GM06990 (cell line): ENCODE results near the gene WDR54.
A peak's percentile ranks its signal among the peaks of the same experiment; 100 is the strongest.

ENCODE experiments used
- DNase-seq: peaks from one replicate; pipeline ENCODE4 v3.0.0-alpha.2; 2011; ENCODE audit not compliant: insufficient read length; ENCODE audit errors: extremely low read depth
- H3K27me3 ChIP-seq: replicated peaks from 2 replicates; pipeline ENCODE4 v1.6.0; 2011; ENCODE audit warnings: low read length; ENCODE audit not compliant: control insufficient read depth, insufficient read depth
- H3K36me3 ChIP-seq: 2 replicates; pipeline ENCODE4 v1.5.1; 2011; ENCODE audit warnings: low read length; ENCODE audit not compliant: control insufficient read depth, insufficient read depth
- H3K4me3 ChIP-seq: replicated peaks from 2 replicates; pipeline ENCODE4 v1.5.1; 2011; ENCODE audit warnings: low read depth, mild to moderate bottlenecking, control low read depth, low read length
- TF ChIP-seq, protein P1 (sequence below): IDR thresholded peaks from 2 replicates; pipeline ENCODE4 v1.5.1; 2011; ENCODE audit warnings: low read length, control low read depth, mild to moderate bottlenecking, inconsistent platforms; ENCODE audit not compliant: insufficient read depth, poor library complexity, severe bottlenecking

Gene WDR54, protein sequence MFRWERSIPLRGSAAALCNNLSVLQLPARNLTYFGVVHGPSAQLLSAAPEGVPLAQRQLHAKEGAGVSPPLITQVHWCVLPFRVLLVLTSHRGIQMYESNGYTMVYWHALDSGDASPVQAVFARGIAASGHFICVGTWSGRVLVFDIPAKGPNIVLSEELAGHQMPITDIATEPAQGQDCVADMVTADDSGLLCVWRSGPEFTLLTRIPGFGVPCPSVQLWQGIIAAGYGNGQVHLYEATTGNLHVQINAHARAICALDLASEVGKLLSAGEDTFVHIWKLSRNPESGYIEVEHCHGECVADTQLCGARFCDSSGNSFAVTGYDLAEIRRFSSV

GRCh38 chr2:74421221-74421870 lies at the start of gene WDR54, which contains the start of gene C2orf81:
WDR54 (plus strand) TSS chr2:74421730; CDS start chr2:74422154, 424 bp downstream.
C2orf81 (minus strand) TSS chr2:74421619; CDS start chr2:74421560, 59 bp downstream.
- Histone ChIP-seq H3K36me3 (peaks cover 8% of the 10 kb centered on the region), H3K4me3 (peak within 1 kb of the TSS; percentile 97), H3K27me3 (no peaks in the 10 kb centered on the region)
- TF ChIP-seq, protein P1, sequence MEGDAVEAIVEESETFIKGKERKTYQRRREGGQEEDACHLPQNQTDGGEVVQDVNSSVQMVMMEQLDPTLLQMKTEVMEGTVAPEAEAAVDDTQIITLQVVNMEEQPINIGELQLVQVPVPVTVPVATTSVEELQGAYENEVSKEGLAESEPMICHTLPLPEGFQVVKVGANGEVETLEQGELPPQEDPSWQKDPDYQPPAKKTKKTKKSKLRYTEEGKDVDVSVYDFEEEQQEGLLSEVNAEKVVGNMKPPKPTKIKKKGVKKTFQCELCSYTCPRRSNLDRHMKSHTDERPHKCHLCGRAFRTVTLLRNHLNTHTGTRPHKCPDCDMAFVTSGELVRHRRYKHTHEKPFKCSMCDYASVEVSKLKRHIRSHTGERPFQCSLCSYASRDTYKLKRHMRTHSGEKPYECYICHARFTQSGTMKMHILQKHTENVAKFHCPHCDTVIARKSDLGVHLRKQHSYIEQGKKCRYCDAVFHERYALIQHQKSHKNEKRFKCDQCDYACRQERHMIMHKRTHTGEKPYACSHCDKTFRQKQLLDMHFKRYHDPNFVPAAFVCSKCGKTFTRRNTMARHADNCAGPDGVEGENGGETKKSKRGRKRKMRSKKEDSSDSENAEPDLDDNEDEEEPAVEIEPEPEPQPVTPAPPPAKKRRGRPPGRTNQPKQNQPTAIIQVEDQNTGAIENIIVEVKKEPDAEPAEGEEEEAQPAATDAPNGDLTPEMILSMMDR: no peak
- DNase-seq: peak; percentile 99

DNA sequence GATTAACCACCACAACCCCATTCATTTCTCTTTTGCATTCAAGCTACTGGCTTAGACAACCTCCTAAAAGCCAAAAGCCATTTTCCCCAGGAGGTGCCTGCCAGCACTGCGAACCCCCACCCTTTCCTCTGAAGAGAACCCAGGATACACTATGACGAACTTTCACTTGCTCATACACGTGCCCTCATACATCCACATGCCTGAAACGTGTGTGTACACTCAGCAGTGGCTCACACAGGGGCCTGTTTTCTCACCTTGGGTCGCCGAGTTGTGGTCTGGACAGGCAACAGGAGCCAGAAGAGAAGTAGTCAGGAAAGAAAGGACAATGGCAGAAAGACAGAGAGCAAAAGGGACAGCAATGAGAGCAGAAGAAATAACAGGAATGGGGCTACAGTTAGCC lies 48.9 kb upstream of the WDR54 start:
- TF ChIP-seq, protein P1: no peak
- peaks cover 36% of the 10 kb centered on the region for H3K36me3 ChIP-seq

GRCh38 chr2:74373221-74373676 lies 48.3 kb upstream of the WDR54 start:
- no peak overlapping the region for H3K4me3 ChIP-seq
- H3K36me3 ChIP-seq: peaks cover 34% of the 10 kb centered on the region
- no peaks in the 10 kb centered on the region for H3K27me3 ChIP-seq
- no peak for DNase-seq
- TF ChIP-seq, protein P1: no peak

More for the DNA sequence above, 48.9 kb upstream of the WDR54 start:
- no peak for DNase-seq
- no peaks in the 10 kb centered on the region for H3K27me3 ChIP-seq
- H3K4me3 ChIP-seq: no peak overlapping the region

GRCh38 chr2:74373985-74374384 lies 47.5 kb upstream of the WDR54 start:
- H3K36me3 ChIP-seq: peaks cover 28% of the 10 kb centered on the region
- H3K4me3 ChIP-seq: no peak overlapping the region
- no peaks in the 10 kb centered on the region for H3K27me3 ChIP-seq
- no peak for DNase-seq
- TF ChIP-seq, protein P1: no peak

DNA sequence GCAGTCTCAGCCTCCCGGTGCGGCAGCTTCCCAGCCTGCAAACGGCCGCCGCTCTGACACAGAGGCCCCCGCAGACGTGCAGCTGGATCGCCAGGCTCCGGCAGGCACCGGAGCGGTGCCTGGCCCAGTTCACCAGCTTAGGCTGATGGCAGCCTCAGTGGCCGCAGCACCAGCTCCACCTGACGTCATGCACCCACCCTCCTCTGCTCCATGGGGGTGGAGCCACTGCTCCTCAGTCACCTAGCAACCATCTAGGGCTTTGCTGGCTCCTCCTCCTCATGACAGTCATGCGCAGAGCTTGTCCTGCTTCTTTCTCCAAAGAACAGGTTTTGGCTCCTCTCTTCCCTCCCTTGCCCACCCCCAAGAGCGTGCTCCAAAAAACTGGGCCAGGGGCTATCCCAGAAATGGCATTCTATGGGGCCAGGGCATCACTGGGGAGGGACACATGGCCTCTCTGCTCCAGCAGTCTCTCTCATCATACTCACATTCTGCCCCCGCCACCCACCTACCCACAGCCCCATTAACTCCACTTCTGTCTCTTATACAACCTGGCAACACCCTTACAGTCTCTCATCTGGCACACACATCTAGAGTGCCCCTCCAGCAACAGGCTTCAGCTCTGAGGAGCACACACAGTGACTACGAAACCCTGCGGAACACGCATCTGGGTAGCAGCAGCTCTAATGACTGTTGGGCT lies 46.9 kb upstream of the WDR54 start:
- DNase-seq: no peak
- H3K36me3 ChIP-seq: peaks cover 24% of the 10 kb centered on the region
- no peak overlapping the region for H3K4me3 ChIP-seq
- no peaks in the 10 kb centered on the region for H3K27me3 ChIP-seq
- TF ChIP-seq, protein P1: no peak
